Mononuclear cell (primary cell): ENCODE data around the gene KIAA1755. TPM values are rescaled to one million over a fixed set of nuclear protein-coding genes. Genes with fewer than 3 reads are reported as not detected.

Experiments
- H3K27me3 ChIP-seq: 2 replicates; pipeline ENCODE4 v1.6.0; 2011; ENCODE audit warnings: low read length, control low read depth; ENCODE audit not compliant: insufficient read depth
- H3K4me1 ChIP-seq: 2 replicates; pipeline ENCODE4 v1.5.1; 2011; ENCODE audit warnings: mild to moderate bottlenecking, low read length, control low read depth; ENCODE audit not compliant: insufficient read depth
- H3K4me3 ChIP-seq: 2 replicates; pipeline ENCODE4 v1.5.1; 2011; ENCODE audit warnings: mild to moderate bottlenecking, low read length, moderate library complexity
- H3K9me3 ChIP-seq: 2 replicates; pipeline ENCODE4 v1.5.1; 2011; ENCODE audit warnings: low read depth, mild to moderate bottlenecking, control low read depth, low read length
- total RNA-seq: library from RNA; depleted of rRNA; stranded (reverse); fragments of >200 nt; gene quantifications from one replicate; pipeline ENCODE4 v1.2.3, GENCODE V29; 2012

The KIAA1755 gene
- total RNA-seq, 1 donor: 0.10 TPM

DNA sequence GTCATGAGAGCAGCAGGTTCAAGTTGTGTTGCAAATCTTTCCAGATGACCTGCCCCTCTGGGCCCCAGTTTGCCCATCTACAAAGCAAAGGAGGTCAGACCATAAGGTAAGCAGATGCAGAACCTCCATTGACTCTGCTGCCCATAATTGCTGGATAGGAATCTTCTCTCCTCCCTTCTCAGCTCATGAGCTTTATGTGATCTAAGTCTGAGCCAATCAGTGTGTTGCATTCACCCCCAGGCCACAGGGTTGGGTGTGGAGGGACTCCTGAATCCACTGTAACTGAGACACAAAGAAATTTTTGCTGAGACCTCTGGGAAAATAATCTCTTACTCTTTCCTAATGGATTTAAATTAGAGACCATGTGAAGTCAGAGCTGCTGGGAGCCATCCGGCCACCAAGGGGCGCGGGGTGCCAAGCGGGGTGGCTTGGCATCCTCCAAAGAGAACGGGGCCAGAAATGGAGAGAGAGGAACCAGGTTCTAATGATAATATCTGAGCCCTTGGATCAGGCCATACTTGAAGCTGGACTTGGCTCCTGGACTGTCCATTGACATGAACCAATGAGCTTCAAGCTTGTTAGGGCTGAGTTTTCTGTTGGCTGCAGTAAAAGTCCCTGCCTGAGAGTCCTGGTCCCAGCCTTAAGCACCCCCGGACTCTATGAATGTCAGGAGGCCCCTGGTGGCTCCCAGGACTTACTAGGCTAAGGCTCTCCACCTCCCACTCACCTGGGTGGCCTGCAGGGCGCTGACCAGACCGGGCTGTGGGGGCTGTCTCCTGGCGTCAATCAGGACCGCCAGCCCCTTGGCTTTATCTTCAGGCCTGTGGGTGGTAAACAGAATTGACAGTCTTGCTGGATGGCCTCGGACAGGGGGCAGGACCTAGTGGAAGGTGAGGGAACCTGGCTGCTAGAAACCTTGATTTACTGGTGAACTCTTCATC lies 32.8 kb downstream of the KIAA1755 start:
- peaks cover 17% of the 10 kb centered on the region for H3K4me1 ChIP-seq

DNA sequence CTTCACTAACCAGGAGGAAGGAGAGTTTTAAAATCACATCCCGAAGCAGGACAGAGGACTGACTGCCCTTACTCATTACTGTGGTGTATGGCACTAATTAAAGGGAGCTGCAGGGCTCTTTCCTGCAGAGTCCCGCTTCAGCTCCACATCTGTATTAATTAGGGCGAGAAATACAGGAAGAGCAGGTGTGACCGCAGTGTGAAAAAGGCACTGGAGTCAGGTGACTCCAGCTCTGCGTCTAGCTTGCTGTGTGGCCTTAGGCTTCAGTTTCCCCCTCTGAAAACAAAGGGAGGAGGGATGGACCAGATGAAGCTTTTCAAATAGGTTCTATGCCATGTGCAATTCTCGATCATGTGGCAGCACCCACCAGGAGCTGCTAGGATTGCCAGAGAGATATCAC lies 34.0 kb downstream of the KIAA1755 start:
- Histone ChIP-seq H3K4me1 (peaks cover 14% of the 10 kb centered on the region), H3K4me3 (no peak overlapping the region), H3K9me3 (no peaks in the 10 kb centered on the region), H3K27me3 (no peaks in the 10 kb centered on the region)

More for the DNA sequence above, 32.8 kb downstream of the KIAA1755 start:
- no peaks in the 10 kb centered on the region for H3K9me3 ChIP-seq
- no peaks in the 10 kb centered on the region for H3K27me3 ChIP-seq
- H3K4me3 ChIP-seq: no peak overlapping the region

DNA sequence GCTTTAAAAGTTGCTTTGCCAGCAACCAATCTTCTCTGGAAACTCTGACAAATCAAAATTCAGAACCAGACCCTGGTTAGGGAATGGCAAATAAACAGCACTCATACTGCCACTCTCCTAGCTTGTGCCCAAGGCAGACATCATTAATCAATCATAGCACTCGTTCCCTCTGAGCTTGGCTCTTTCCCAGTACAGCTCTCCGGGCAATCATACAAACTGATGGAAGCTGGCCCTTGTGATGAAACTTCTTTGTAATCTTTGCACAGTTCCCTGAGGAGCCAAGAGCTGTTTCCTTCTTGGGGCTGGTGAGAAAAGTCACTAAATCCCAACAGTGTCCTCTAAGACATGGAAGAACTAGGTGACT lies 34.7 kb downstream of the KIAA1755 start:
- H3K27me3 ChIP-seq: no peaks in the 10 kb centered on the region
- H3K9me3 ChIP-seq: no peaks in the 10 kb centered on the region
- H3K4me3 ChIP-seq: no peak overlapping the region
- peaks cover 14% of the 10 kb centered on the region for H3K4me1 ChIP-seq

DNA sequence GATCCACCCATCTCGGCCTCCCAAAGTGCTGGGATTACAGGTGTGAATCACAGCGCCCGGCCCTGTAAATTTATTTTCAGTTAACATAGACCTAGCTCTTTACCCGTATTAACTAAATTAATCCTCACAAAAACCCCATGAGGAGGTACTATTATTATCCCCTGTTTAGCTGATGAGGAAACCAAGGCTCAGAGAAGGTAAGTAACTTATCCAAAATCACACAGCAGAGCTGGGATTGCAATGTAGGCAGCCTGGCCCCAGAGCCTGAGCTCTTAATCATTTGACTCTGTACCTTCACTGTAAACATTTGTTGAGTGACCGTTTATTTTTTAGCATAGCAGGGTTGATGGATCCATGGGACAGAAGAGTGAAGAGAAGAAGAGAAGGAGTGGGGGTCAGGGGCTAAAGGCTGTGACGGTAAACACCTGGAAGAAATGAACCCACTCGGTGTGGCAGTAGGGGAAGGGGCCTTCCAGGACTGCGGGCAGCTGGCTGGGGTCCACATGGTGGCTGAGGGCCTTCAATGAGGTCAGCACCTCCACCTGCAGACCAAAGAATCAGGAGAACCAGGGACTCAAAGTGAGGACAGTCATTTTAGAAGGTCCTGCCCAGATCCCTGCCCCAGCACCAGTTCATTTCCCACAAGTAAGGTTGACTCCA lies 35.2 kb downstream of the KIAA1755 start:
- Histone ChIP-seq H3K9me3 (no peaks in the 10 kb centered on the region), H3K27me3 (no peaks in the 10 kb centered on the region), H3K4me1 (peaks cover 17% of the 10 kb centered on the region), H3K4me3 (no peak overlapping the region)

DNA sequence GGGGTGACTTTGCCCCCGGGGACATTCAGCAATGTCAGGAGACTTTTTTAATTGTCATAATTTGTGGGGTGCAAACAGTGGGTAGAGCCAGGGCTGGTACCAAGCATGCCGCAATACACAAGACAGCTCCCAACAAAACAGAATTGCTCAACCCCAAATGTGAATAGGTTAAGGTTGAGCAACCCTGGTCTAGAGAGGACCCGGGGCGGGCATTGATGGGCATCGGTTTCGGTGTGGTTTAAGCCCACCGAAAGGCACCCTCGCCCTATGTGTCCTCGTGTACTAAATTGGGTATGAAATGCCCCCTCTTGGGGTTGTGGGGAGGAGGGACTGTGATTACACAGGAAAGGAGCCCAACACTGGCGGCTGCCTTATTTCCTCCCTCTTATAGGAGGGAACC lies 36.0 kb downstream of the KIAA1755 start:
- Histone ChIP-seq H3K27me3 (no peaks in the 10 kb centered on the region), H3K4me1 (peaks cover 17% of the 10 kb centered on the region), H3K9me3 (no peaks in the 10 kb centered on the region), H3K4me3 (no peak overlapping the region)

DNA sequence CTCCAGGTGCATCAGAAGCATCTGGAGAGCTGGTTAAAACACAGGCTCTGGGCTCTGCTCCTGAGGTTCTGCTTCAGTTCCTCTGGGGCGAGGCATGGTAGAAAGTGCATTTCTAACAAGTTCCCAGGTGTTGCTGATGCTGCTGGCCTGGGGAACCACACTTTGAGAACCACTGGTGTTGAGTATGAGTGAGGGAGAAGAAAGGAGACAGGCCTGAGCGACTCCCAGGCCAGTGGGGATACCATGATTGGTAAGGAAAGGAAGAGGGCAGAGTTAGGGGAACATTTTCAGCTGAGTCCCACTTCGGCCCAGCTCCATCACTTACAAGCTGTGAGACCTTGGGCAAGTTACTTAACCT lies 36.8 kb downstream of the KIAA1755 start:
- no peaks in the 10 kb centered on the region for H3K9me3 ChIP-seq

DNA sequence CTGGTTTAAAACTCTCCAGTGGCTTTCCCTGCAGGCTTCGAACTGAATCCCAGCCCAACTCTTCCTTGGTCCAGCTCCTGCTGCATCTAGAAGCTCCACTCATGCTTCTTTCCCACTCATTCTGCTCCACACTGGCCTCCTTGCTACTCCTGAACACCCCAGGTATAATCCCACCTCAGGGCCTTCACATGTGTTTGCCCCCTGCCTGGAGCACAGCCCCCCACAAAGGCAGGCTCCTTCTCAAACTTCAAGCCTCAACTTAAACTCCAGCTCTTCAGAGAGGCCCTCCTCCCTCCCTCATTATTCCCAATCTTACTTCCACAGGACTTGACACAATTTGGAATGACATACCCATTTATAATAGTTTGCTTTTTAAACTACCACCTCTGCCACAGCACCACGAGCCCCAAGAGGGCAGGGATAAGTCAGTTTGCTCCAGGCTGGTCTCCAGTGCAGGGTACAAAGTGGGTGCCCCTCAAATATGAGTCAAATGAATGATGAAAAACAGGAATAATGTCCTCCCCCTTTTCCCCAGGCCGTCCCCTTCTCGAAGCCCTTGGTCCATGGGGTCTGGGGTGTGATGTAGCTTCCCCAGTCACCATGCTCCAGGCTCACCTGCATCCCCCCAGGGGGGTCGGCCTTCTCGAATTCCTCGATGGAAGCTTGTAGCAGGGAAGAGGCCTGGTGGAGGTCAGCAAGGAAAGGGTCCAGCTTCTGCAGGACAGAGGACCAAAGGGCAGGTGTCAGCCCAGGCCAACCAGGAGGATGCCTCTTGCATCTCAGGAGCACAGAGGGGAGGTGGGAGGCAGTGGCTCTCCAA lies 37.4 kb downstream of the KIAA1755 start:
- Histone ChIP-seq H3K4me1 (peaks cover 17% of the 10 kb centered on the region), H3K4me3 (no peak overlapping the region), H3K9me3 (no peaks in the 10 kb centered on the region), H3K27me3 (no peaks in the 10 kb centered on the region)

More for the DNA sequence above, 36.8 kb downstream of the KIAA1755 start:
- H3K4me3 ChIP-seq: no peak overlapping the region
- peaks cover 17% of the 10 kb centered on the region for H3K4me1 ChIP-seq
- H3K27me3 ChIP-seq: no peaks in the 10 kb centered on the region

DNA sequence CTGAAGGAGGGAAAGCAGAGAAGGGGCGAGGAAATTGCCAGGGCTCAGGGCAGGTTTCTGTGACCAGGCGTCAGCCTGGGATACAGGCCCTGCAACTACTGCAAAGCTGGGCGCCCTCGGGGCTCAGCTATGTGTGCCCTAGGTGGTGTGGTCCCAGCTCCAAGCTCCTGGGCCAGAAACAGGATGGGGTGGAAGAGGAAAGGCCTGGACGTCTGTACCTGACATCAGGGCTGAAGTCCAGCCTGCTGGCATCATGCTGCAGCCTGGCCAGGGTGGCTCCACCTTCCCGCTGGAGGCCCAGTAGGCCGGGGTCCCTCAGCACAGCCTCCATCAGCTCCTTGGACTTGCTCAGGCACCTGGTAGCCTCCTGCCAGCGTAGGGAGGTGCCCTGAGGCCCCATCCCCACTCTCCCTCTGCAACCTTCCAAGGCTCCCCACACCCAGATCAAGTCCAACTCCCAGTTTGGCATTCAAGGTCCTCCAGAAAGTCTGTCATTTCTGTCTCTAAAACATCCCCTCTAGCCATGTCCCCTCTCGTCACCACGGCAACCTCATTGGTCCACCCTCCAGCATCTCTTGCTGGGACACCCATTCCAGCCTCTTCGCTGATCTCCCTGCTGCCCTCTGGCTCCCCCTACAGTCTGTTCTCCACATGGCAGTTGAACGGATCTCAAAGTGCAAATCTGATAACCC lies 38.2 kb downstream of the KIAA1755 start:
- Histone ChIP-seq H3K4me3 (no peak overlapping the region), H3K4me1 (peaks cover 17% of the 10 kb centered on the region), H3K9me3 (no peaks in the 10 kb centered on the region), H3K27me3 (no peaks in the 10 kb centered on the region)

DNA sequence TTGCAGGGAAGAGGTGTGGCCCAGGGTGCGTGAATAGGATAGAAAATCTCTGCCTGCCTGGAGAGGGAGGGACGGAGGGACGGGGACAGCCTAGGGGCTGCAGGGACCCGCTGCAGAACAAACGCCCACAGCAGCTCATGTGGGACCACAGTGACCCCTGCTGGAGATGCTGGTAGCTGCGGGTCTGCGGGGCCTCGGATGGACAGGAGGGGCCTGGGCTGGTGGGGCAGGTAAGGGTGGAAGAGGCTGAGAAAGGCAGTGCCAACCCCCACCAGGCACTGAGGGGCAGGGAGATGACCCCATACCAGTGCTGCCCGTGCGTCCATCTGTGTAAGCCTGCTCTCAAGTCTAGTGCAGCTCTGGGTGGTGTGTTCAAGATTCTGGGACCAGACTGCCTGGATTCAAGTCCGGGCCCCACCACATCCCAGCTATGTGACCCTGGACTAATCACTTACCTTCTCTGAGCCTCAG lies 39.4 kb downstream of the KIAA1755 start:
- Histone ChIP-seq H3K27me3 (no peaks in the 10 kb centered on the region), H3K9me3 (no peaks in the 10 kb centered on the region), H3K4me3 (no peak overlapping the region), H3K4me1 (peaks cover 17% of the 10 kb centered on the region)

DNA sequence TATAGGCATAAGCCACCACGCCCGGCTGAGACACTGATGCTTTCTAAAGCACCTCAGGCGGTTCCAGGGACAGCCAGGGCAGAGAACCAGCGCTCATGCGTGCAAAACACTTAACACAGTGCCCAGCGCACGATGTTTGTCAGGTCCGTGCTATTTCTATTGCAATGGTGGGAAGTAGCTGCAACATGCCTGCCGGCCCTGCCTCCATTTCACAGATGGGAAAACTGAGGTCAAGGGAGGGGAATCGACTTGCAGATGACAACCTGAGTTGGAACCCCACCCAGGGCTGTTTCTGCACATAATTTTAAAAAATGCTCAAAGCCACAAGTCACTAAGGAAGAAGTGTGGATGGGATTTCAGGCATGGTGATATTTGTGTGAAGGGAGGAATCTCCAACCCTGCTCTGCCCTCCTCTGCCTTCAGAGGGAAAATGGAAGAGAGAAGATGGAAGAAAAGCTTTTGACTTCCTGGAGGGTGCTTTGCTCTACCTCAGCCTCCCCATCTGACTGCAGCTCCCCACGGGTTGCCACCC lies 39.9 kb downstream of the KIAA1755 start:
- Histone ChIP-seq H3K4me3 (no peak overlapping the region), H3K9me3 (no peaks in the 10 kb centered on the region)

DNA sequence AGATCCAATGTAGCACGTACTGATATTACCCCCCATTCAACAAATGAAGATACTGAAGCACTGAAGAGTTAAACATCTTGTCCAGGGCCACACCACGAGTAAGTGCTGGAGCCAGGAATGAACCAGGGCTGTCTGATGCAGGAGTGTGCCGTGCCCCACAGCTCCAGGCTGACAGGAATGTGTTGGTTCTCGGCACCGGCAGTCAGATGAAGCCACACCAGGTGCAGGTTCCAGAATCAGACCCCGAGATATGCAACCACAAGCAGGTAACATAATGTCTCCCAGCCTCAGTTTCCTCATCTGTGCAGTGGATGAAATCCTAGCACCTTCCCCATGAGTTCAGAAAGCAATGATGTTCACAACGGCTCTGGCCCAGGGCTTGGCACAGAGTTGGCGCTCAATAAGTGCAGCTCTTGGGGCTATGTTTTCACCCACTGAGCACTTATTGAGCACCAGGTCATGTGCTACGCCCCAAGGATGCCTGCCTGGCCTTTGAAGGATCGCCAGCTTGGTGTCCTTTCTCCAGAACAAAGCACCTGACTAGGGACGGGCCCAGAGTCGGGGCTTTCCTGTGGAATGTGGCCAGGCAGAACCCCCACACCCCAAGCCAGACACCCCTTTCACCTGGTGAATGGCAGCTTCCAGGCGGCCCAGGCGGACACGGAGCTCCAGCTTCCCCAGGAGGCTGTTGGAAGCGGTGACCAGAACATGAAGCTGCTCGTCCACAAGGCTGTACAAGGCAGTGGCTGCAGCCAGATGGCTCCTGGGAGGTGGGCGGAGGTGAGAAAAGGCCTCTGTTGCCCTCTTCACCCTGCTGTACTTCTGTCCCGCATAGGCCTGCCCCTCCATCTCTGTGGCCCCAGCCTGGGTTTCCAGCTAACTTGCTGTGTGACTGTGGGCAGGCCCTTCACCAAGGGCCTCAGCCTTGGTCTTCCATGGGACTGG lies 41.3 kb downstream of the KIAA1755 start:
- Histone ChIP-seq H3K27me3 (no peaks in the 10 kb centered on the region), H3K4me3 (no peak overlapping the region), H3K9me3 (no peaks in the 10 kb centered on the region), H3K4me1 (peaks cover 10% of the 10 kb centered on the region)

More for the DNA sequence above, 39.9 kb downstream of the KIAA1755 start:
- peaks cover 17% of the 10 kb centered on the region for H3K4me1 ChIP-seq
- no peaks in the 10 kb centered on the region for H3K27me3 ChIP-seq

DNA sequence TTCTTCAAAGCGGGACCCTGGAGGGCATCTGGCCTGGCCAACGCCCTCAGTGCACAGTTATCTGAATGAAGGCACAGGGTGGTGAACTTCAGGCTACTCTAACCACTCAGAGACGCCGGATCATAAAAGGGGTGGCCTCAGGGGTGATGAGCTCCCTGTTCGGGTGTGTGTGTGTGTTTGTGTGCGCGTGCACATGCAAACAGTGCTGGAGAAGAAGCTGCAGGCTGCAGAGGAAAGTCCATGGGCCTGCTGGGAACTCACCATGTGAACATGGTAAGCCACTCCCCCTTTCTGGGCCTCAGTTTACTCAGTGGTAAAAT lies 42.0 kb downstream of the KIAA1755 start:
- peaks cover 5% of the 10 kb centered on the region for H3K4me1 ChIP-seq
- no peaks in the 10 kb centered on the region for H3K27me3 ChIP-seq
- H3K9me3 ChIP-seq: no peaks in the 10 kb centered on the region
- no peak overlapping the region for H3K4me3 ChIP-seq

DNA sequence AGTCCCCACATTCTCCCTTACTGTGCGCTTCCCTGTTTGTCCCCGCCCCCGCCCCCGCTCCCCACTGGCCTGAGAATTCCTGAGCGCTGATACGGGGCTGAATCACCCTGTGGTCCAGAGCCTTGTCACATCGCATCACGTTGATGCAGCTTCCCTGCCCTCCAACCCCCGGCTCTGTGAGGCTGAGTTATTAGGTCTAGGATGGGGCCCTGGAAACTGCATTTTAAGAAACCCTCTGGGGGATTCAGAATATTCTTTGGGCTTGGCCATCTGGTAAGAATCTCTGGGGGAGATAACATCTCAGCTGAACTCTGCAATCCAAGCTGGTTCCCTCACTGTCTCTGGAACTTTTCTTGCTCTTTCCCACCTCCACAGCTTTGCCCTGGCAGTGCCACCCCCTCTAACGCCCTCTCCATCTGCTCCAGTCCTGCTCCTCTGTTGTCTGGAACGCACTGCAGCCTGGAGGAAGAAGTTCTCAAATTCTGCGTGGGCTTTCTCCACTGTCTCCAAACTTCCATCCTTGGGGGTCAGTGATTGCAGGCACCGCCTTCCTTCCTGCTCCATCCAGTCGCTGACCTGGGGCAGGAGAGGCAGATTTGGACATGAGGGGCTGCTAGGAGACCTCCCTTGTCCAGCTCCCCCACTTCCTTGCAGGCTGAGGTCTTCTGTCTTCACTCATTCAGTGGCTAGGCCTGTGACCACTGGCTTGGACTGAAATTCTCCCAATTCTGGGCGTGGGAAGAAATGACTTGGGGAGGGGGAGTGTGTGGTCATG lies 42.6 kb downstream of the KIAA1755 start:
- Histone ChIP-seq H3K9me3 (no peaks in the 10 kb centered on the region), H3K4me1 (peaks cover 5% of the 10 kb centered on the region), H3K4me3 (no peak overlapping the region), H3K27me3 (no peaks in the 10 kb centered on the region)
